Lower leg skin (tissue), 4 donors: ENCODE results near the gene SERPINC1. TPM values are rescaled to one million over a fixed set of nuclear protein-coding genes. Genes with fewer than 3 reads are reported as not detected.

Experiments used
- DNase-seq, 2 donors: peaks; one replicate each; pipeline ENCODE4 v3.0.0-alpha.2; 2019; ENCODE audit warnings: low spot score in 2 of 2
- H3K4me3 ChIP-seq: fragments of 200-600 bp; sonication (generic); 2 replicates; pipeline ENCODE4 v1.5.1; 2017; ENCODE audit warnings: mild to moderate bottlenecking, low read depth; ENCODE audit not compliant: poor library complexity, severe bottlenecking
- POLR2A ChIP-seq, 2 donors: fragments of 450-650 bp; IDR thresholded peaks; one replicate each; pipeline ENCODE4 v1.6.1; 2016 to 2017; ENCODE audit warnings: antibody characterized with exemption in 2 of 2, mild to moderate bottlenecking in 1 of 2, moderate library complexity in 1 of 2
- WGBS, 2 donors: methylation state at CpG; one replicate each; pipeline ENCODE4 v1.1.5; 2018; 5-methylcytosine and 5-hydroxymethylcytosine counted together
- intact Hi-C: fragments of 100-400 bp; cut with DNase I; formaldehyde crosslinking; loops from one replicate; pipeline ENCODE4 v1.15.0; 2023; ENCODE audit warnings: low total_unique reads
- total RNA-seq, 4 donors: library from RNA; depleted of rRNA; stranded (reverse); fragments of >200 nt; gene quantifications; one replicate each; pipeline ENCODE4 v1.1.0, GENCODE V29; 2016
- TF ChIP-seq, protein P1 (sequence below), 3 donors: fragments of 450-650 bp; IDR thresholded peaks; one replicate each; pipeline ENCODE4 v1.5.1; 2016; ENCODE audit warnings: antibody characterized with exemption in 3 of 3, mild to moderate bottlenecking in 3 of 3, moderate library complexity in 2 of 3

The SERPINC1 gene
- total RNA-seq, 4 donors from 2014 or later = not detected

DNA sequence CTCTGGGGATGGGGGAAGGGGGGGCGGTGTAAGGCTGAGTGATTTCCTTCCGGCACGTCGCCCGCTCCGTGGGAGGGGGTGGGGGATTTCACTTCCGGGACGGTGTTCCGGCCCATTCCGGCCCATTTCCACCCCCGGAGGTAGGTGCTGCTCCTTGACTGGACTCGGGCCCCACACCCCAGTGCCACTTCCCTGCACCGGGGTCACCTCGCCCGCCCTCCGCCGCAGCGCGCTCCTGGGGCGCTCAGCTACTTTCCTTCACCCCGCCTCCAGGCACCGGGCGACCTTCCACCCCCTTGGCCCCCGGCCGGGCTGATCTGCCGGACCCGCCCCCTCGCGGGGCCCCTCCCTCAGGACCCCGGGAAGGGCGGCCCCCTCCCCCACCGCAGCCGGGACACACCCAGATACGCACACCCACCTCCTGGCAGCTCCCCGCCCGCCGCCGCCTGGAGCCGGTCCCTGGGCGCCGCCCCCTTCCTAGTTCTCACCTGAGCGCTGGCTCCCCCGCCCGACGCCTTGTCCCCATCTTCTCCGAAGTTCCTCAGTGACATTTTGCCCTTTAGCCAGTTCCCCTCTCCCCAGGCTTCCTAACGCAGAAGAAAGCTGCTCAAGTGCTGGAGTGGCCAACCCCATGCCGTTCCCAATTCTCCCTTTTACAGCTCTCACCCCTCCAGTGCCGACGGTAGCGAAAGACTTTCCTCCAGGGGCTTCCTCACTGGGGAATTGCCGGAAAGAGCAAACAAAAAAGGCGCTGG is 48.7 kb downstream of the SERPINC1 start, which contains the start of gene ZBTB37:
TSS of gene ZBTB37 (plus strand) at position 115 of the 755 bp plus-strand sequence. CDS start 1,846 bp downstream, outside the sequence.
- TF ChIP-seq, protein P1, sequence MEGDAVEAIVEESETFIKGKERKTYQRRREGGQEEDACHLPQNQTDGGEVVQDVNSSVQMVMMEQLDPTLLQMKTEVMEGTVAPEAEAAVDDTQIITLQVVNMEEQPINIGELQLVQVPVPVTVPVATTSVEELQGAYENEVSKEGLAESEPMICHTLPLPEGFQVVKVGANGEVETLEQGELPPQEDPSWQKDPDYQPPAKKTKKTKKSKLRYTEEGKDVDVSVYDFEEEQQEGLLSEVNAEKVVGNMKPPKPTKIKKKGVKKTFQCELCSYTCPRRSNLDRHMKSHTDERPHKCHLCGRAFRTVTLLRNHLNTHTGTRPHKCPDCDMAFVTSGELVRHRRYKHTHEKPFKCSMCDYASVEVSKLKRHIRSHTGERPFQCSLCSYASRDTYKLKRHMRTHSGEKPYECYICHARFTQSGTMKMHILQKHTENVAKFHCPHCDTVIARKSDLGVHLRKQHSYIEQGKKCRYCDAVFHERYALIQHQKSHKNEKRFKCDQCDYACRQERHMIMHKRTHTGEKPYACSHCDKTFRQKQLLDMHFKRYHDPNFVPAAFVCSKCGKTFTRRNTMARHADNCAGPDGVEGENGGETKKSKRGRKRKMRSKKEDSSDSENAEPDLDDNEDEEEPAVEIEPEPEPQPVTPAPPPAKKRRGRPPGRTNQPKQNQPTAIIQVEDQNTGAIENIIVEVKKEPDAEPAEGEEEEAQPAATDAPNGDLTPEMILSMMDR (IDR thresholded peaks at IDR 0.05) = no peak
- TF ChIP-seq POLR2A (IDR thresholded peaks at IDR 0.05) = no peak
- peak; percentile 89 to 98 for DNase-seq
- H3K4me3 ChIP-seq = peak within 1 kb of the TSS; percentile 69
- intact Hi-C loops = no loop called here
- 0 to 1% methylated on average over 43 to 50 of the region's 53 CpGs for WGBS, 2 donors

DNA sequence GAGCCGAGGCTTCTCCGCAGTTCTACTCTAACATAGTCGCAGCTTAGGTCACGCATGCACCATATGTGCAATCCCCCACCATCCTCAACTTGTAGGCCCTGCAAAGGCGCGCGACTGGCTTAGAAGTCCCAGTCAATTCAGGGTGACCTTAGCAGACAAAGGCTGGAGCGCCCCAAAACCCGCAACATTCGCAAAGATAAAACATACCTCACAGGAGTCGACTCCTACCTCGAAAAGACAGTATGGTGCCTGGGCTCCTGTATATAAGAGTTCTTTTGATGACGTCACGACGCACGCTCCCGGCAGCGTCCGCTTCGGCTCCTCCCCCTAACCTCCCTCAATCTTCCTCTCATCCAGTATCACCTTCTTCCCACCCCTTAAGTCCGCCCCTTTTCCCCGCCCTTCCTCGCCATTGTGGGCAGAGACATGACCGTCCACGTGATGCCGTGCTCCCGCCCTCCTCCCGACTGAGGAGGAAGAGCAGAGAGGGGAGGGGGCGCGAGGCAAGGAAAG is 49.3 kb downstream of the SERPINC1 start, which contains the start of gene GAS5:
TSS of gene GAS5 (minus strand) at position 237 of the 513 bp plus-strand sequence.
- peak in 1 of 2 donors; percentile 64 for TF ChIP-seq POLR2A (IDR thresholded peaks at IDR 0.05)
- TF ChIP-seq, protein P1 (IDR thresholded peaks at IDR 0.05) = no peak
- intact Hi-C loops = no loop called here
- DNase-seq = peak; percentile 100
- WGBS, 2 donors = 0 to 1% methylated on average over 30 of the region's 30 CpGs
- H3K4me3 ChIP-seq = peak within 1 kb of the TSS; percentile 69

DNA sequence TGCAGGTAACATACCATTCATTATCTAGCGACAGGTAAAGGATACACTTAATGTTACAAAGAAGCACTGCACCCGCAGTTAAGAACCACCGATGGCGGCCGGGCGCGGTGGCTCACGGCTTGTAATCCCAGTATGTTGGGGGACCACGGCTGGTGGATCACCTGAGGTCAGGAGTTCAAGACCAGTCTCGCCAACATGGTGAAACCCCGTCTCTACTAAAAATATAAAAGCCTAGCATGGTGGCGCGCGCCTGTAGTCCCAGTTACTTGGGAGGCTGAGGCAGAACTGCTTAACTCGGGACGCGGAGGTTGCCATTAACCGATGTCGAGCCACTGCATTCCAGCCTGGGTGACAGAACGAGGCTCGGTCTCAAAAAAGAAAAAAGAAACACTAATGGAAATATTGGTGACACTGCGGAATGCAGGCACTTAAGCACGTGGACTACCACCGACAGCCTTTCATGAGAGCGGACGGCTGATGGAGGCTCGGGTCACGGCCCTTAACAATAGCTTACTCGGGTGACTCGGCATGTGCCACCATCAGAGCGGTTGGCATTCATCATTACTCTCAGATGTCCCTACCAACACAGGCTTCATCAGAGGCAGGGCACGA is 49.9 kb downstream of the SERPINC1 start:
- 4 to 7% methylated on average over 32 of the region's 32 CpGs for WGBS, 2 donors
- H3K4me3 ChIP-seq = peak overlapping the region; percentile 69
- intact Hi-C loops = no loop called here
- DNase-seq = peak in 1 of 2 donors; percentile 87
- TF ChIP-seq, protein P1 (IDR thresholded peaks at IDR 0.05) = no peak
- TF ChIP-seq POLR2A (IDR thresholded peaks at IDR 0.05) = no peak

DNA sequence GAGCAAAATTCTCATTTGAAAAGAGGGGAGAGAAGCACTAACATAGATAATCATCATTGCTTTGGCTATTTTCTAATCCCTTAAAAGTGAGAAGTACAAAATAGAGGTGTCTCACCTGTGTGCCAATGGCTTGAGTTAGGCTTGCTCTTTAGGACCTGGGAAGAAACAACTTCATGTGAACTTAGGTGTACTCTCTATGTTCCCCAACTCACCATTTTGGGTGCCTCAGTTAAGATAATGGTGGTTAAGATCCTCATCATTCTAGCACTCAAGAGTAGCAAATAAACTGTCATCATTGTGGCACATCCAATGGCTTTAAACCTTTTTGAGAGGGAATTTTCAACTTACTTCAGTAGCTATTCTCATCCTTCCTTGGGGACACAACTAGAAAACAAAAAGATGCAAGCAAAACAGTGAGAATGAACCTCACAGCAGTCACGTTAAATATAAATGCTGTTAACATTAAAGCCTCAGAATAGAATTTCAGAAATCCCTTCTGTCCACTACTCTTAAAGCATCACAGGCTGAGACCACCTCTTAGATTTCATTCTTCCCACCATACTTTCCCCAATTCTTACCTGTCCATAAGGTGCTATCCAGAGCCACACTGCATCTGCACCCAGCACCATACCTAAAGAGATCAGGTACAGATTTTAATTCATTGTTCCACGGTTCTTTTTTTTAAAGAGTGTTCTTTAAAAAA is 50.6 kb downstream of the SERPINC1 start:
- 20 to 26% methylated on average over 2 of the region's 2 CpGs for WGBS, 2 donors
- no peak for DNase-seq
- peak overlapping the region; percentile 69 for H3K4me3 ChIP-seq
- TF ChIP-seq, protein P1 (IDR thresholded peaks at IDR 0.05) = no peak
- no peak for TF ChIP-seq POLR2A (IDR thresholded peaks at IDR 0.05)
- intact Hi-C loops = no loop called here

DNA sequence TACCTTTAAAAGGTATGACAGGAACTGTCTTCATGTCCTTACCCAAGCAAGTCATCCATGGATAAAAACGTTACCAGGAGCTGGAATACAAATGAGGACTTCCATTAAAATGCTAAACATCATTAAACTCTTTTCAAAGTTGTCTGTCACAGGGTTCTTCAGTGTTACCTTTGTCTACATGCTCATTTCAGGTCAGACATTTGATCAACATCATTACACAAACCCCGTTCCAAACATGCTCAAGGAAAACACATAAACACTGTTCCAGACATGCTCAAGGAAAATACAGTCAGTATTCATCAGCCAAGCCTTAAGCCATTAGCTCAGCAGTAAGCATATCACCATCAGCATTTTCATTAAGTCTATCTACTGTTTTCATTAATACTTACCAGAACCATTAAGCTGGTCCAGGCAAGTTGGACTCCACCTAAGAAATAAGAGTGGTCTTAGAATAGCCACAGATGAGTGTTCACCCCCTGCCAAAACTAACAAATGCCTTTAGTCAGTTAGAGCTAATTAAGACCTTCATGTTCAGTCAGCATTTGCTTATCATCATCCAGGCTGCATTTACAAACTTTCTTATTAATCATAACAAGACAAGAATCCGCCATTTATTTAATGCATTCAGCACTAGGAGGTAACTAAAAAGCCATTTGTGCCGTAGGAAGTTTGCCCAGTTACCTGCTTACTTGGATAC is 51.5 kb downstream of the SERPINC1 start:
- H3K4me3 ChIP-seq = no peak overlapping the region
- no peak for DNase-seq
- intact Hi-C loops = no loop called here
- WGBS, 2 donors = 30 to 42% methylated on average over 4 of the region's 4 CpGs
- TF ChIP-seq, protein P1 (IDR thresholded peaks at IDR 0.05) = no peak
- no peak for TF ChIP-seq POLR2A (IDR thresholded peaks at IDR 0.05)
